Mesothelial cell of epicardium (in vitro differentiated cells): ENCODE results near the gene CNTN4. TPM values are rescaled to one million over a fixed set of nuclear protein-coding genes. Genes with fewer than 3 reads are reported as not detected.

ENCODE experiments used
- DNase-seq, 2 experiments: peaks; one replicate each; pipeline ENCODE4 v3.0.0; 2021; ENCODE audit warnings: low spot score in 2 of 2; ENCODE audit not compliant: unreplicated experiment in 2 of 2
- H3K27ac Mint-ChIP-seq: 2 replicates; pipeline ENCODE4 v1.8.0; 2021; ENCODE audit warnings: mixed read lengths
- H3K27me3 Mint-ChIP-seq: 2 replicates; pipeline ENCODE4 v1.8.0; 2021; ENCODE audit warnings: low read depth, mixed read lengths
- H3K36me3 Mint-ChIP-seq: 2 replicates; pipeline ENCODE4 v1.8.0; 2021; ENCODE audit warnings: mixed read lengths
- H3K4me1 Mint-ChIP-seq: 2 replicates; pipeline ENCODE4 v1.8.0; 2021; ENCODE audit warnings: mixed read lengths
- H3K4me3 Mint-ChIP-seq: 2 replicates; pipeline ENCODE4 v1.8.0; 2021; ENCODE audit warnings: mild to moderate bottlenecking, moderate library complexity, mixed read lengths
- H3K9me3 Mint-ChIP-seq: 2 replicates; pipeline ENCODE4 v1.8.0; 2021; ENCODE audit warnings: mixed read lengths
- total RNA-seq: library from RNA; stranded (reverse); gene quantifications from 3 replicates; pipeline ENCODE4 v1.2.1, GENCODE V29; 2021
- TF ChIP-seq, protein P1 (sequence below): fragments of 200-600 bp; sonication (generic); IDR thresholded peaks from one replicate; pipeline ENCODE4 v1.5.0; 2021; ENCODE audit warnings: antibody characterized with exemption; ENCODE audit not compliant: unreplicated experiment

The CNTN4 gene
- total RNA-seq, 1 donor from 2014 or later = 68.9 TPM

DNA sequence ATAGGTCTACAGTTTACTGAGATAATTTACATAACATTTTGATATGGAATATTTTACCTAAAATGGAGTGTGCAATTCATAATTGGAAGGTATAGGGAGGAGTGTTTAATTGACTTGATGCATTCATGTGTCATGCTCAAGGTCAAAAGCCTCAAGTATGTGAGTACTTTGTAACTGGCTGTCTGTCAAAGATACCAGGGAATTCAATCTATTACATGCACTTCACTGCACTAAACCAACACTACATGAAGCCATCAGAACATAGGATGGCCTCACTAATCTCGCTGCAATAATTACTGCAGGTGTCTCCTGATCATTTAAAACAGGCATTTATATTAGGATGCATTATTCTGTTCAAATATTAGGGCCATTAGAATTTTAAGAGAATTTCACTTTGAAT lies 367.2 kb downstream of the CNTN4 start:
- H3K36me3 Mint-ChIP-seq = no peaks in the 10 kb centered on the region
- no peak overlapping the region for H3K4me3 Mint-ChIP-seq
- H3K27me3 Mint-ChIP-seq = no peaks in the 10 kb centered on the region
- TF ChIP-seq, protein P1, sequence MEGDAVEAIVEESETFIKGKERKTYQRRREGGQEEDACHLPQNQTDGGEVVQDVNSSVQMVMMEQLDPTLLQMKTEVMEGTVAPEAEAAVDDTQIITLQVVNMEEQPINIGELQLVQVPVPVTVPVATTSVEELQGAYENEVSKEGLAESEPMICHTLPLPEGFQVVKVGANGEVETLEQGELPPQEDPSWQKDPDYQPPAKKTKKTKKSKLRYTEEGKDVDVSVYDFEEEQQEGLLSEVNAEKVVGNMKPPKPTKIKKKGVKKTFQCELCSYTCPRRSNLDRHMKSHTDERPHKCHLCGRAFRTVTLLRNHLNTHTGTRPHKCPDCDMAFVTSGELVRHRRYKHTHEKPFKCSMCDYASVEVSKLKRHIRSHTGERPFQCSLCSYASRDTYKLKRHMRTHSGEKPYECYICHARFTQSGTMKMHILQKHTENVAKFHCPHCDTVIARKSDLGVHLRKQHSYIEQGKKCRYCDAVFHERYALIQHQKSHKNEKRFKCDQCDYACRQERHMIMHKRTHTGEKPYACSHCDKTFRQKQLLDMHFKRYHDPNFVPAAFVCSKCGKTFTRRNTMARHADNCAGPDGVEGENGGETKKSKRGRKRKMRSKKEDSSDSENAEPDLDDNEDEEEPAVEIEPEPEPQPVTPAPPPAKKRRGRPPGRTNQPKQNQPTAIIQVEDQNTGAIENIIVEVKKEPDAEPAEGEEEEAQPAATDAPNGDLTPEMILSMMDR = no peak
- no peaks in the 10 kb centered on the region for H3K9me3 Mint-ChIP-seq
- no peak for DNase-seq
- H3K4me1 Mint-ChIP-seq = peaks cover 2% of the 10 kb centered on the region
- no peak overlapping the region for H3K27ac Mint-ChIP-seq

DNA sequence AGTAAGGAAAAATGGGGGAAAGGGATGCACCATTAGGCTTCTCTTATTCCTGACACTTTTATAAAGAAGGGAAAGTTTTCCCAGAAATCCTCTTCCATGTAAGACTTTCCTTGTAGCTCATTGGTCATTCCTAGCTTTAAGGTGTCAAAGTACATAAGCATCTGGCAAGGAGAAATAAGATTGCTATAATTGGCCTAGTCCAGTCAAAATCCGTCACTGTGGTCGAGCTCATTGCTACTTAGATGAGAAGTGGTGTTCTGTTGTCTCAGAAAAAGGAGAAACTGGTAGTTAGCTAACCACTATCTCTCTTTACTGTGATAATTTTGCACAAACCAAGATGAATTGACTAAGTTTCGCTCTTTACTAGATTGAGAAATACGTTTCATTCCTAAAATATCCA lies 370.1 kb downstream of the CNTN4 start:
- TF ChIP-seq, protein P1 = no peak
- Mint-ChIP-seq H3K27ac (no peak overlapping the region), H3K27me3 (no peaks in the 10 kb centered on the region), H3K9me3 (no peaks in the 10 kb centered on the region), H3K4me3 (no peak overlapping the region), H3K4me1 (peaks cover 2% of the 10 kb centered on the region), H3K36me3 (peaks cover 2% of the 10 kb centered on the region)
- DNase-seq = no peak

DNA sequence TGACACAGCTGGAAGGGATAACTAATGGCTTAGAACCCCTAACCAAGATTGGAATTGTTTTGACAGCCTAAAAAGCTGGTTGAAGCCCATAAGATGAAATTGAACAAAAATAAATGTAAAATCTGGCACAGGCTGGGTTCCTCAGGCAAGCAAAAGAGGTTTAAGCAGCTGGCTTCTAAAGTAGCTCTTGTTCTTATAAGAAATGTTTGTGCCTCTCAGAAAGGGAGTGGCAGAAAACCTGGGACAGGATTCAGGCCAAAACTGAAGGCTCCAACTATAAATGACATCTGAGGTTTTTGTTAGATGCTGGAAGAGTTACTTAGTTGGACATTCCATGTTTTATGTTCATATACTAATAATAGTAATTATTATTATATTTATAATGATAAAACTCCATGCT lies 378.3 kb downstream of the CNTN4 start:
- no peak for DNase-seq
- no peaks in the 10 kb centered on the region for H3K27me3 Mint-ChIP-seq
- H3K9me3 Mint-ChIP-seq = peaks cover 26% of the 10 kb centered on the region
- peaks cover 5% of the 10 kb centered on the region for H3K36me3 Mint-ChIP-seq
- no peak overlapping the region for H3K4me3 Mint-ChIP-seq
- no peaks in the 10 kb centered on the region for H3K4me1 Mint-ChIP-seq
- TF ChIP-seq, protein P1 = no peak
- no peak overlapping the region for H3K27ac Mint-ChIP-seq

DNA sequence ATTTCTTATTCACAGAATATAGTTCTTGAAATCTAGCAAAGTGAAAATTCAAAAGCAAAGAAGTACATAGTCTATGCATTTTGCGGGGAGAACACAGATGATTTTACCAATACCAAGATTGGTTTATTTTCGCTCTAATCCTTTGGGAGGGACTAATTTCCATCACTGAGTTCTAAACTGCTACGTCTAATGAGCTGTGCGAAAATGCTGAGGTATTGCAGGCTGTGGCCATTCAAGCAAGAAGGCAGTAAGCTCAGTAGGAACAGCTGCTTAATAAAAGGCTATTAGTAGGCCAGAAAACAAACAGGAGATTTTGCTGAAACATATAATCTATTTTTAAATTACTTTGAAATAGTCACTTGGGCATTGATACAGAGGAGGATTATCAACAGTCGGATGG lies 379.0 kb downstream of the CNTN4 start:
- TF ChIP-seq, protein P1 = no peak
- Mint-ChIP-seq H3K36me3 (peaks cover 5% of the 10 kb centered on the region), H3K27me3 (no peaks in the 10 kb centered on the region), H3K4me1 (no peaks in the 10 kb centered on the region), H3K9me3 (peaks cover 28% of the 10 kb centered on the region), H3K4me3 (no peak overlapping the region), H3K27ac (no peak overlapping the region)
- no peak for DNase-seq

DNA sequence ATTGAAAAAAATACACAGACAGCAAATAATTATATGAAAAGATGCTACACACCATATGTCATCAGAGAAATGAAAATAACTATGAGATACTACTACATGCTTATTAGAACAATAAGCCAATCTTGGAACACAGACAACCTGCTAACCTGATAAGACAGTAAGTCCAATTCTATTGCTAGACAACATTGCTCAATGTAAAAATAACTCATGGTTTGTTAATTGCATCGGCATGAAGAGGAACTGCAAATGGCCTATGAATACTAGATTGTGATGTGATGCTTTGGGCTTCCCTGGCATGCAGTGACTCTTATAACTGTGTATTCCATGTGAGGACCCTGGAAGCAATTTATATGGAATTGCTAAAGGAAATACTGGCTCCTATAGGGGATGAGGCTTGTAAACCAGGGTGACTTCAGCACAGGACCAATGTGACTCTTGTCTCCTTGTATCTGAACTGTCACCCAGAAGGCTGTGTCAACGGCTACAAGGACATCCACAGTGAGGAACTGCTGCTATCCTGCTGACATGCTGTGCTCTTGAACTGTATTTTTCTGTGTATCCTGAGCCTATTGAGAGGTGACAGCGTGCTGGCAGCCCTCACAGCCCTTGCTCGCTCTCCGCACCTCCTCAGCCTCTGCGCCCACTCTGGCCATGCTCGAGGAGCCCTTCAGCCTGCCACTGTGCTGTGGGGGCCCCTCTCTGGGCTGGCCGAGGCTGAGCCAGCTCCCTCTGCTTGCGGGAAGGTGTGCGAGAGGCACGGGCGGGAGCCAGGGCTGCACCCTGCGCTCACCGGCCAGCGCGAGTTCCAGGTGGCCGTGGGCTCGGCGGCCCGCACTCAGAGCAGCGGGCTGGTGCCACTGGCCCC lies 385.7 kb downstream of the CNTN4 start:
- Mint-ChIP-seq H3K4me1 (no peaks in the 10 kb centered on the region), H3K9me3 (peaks cover 28% of the 10 kb centered on the region), H3K4me3 (no peak overlapping the region), H3K27me3 (no peaks in the 10 kb centered on the region), H3K36me3 (peaks cover 5% of the 10 kb centered on the region), H3K27ac (no peak overlapping the region)
- TF ChIP-seq, protein P1 = no peak
- no peak for DNase-seq

DNA sequence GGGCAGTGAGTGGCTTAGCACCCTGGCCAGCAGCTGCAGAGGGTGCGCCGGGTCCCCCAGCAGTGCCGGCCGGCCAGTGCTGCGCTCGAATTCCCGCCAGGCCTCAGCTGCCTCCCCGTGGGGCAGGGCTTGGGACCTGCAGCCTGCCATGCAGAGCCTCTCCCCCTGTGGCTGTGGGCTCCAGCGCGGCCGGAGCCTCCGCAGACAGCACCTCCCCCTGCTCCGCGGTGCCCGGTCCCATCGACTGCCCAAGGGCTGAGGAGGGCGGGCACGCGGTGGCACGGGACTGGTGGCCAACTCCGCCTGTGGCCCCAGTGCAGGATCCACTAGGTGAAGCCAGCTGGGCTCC lies 386.3 kb downstream of the CNTN4 start:
- Mint-ChIP-seq H3K9me3 (peaks cover 23% of the 10 kb centered on the region), H3K4me3 (no peak overlapping the region), H3K4me1 (no peaks in the 10 kb centered on the region), H3K36me3 (peaks cover 5% of the 10 kb centered on the region), H3K27me3 (no peaks in the 10 kb centered on the region), H3K27ac (no peak overlapping the region)
- TF ChIP-seq, protein P1 = no peak
- DNase-seq = no peak
